Left lung (tissue), 10 donors: Measurements from ENCODE around the gene COL4A2. TPM values are rescaled to one million over a fixed set of nuclear protein-coding genes. Genes with fewer than 3 reads are reported as not detected.
"Not testable (repeated sequence)": the region's sequence is repeated elsewhere in the genome, so short reads cannot be mapped to it uniquely, and the experiment has no call there.

Experiments
- ATAC-seq: fragments of 200-7000 bp; cut with Tn5 transposase; one replicate; pipeline ENCODE4 v1.9.1; 2020; ENCODE audit warnings: moderate library complexity
- DNase-seq, 4 donors: peaks; one replicate each; pipeline ENCODE4 v3.0.0-alpha.2; 2013 to 2020
- H3K27ac ChIP-seq, 2 donors: fragments of 200-600 bp; sonication (generic) in 1 of 2; one replicate each; pipeline versions ENCODE4 v1.5.0 to v1.8.0; 2020 to 2021
- H3K27me3 ChIP-seq, 2 donors: fragments of 200-600 bp; sonication (generic) in 1 of 2; one replicate each; pipeline versions ENCODE4 v1.5.0 to v1.8.0; 2020 to 2021
- H3K36me3 ChIP-seq, 2 donors: fragments of 200-600 bp; sonication (generic) in 1 of 2; one replicate each; pipeline versions ENCODE4 v1.5.0 to v1.8.0; 2020 to 2021
- H3K4me1 ChIP-seq, 2 donors: fragments of 200-600 bp; one replicate each; pipeline ENCODE4 v1.8.0; 2021
- H3K4me3 ChIP-seq, 2 donors: fragments of 200-600 bp; sonication (generic) in 1 of 2; one replicate each; pipeline versions ENCODE4 v1.5.0 to v1.8.0; 2020 to 2021; ENCODE audit warnings: mild to moderate bottlenecking in 1 of 2
- H3K9me3 ChIP-seq, 2 donors: fragments of 200-600 bp; sonication (generic) in 1 of 2; one replicate each; pipeline versions ENCODE4 v1.5.0 to v1.8.0; 2020 to 2021
- intact Hi-C, 2 donors: fragments of 100-400 bp; cut with DNase I; formaldehyde crosslinking; loops; one replicate each; pipeline versions ENCODE4 v1.11.2 to v1.14.2; 2022
- polyA plus RNA-seq, 6 donors: library from polyadenylated mRNA; unstranded; fragments of 120-200 nt; gene quantifications; one replicate each; pipeline ENCODE4 v1.2.1, GENCODE V29; 2013; ENCODE audit not compliant: insufficient read length in 6 of 6
- total RNA-seq, 2 donors: library from RNA; stranded (reverse); fragmentation: NEBNext Ultra II Directional; extraction: Animal tissue kit (Norgen Biotek cat#: 25700); gene quantifications; one replicate each; pipeline ENCODE4 v1.2.1, GENCODE V29; 2021
- TF ChIP-seq, protein P1 (sequence below), 2 donors: fragments of 200-600 bp; sonication (generic) in 1 of 2; IDR thresholded peaks; one replicate each; pipeline versions ENCODE4 v1.5.0 to v1.8.0; 2021; ENCODE audit warnings: antibody characterized with exemption in 2 of 2
- donor health status: DM: no; HTN: yes; CAD: no.
- donor health status: DM: no; HTN: no; CAD: no.

COL4A2 gene
- total and polyA plus RNA-seq, 8 donors, result 307 to 638 (median 395) TPM

DNA sequence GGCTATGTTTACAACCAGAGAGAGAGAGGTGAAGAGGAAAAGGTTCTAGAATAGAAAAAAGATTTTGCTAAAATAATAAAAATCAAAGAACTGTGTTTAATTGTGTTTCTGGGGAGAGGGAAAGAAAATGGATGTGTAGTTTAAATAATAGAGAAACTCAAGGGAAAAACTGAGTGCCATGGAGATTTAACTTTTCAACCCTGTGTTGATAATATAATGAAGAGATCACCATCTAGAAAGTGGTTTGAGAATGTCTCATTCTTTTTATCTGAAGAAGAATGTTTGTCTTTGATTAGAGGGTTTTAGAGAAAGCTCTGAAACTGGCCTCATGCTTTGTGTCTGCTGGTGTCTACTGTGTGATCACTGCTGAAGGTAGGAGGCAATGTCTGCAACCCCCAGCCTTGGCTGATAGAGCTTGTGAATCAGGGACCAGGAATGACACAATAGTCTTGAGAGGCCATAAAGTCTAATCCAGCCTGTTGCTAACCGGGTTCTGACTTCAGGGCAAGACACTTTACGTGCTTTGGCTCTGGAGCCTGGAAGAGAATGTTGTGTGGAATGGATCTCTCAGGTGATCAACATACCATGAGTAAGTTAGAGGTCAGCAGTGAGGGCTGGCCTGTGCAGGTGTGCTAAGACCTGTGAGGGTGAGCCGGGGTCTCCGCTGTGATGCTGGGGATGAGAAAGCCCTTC lies 5.4 kb downstream of the COL4A2 start:
- H3K4me3 ChIP-seq, result peak overlapping the region in 1 of 2 donors; percentile 20
- TF ChIP-seq, protein P1, sequence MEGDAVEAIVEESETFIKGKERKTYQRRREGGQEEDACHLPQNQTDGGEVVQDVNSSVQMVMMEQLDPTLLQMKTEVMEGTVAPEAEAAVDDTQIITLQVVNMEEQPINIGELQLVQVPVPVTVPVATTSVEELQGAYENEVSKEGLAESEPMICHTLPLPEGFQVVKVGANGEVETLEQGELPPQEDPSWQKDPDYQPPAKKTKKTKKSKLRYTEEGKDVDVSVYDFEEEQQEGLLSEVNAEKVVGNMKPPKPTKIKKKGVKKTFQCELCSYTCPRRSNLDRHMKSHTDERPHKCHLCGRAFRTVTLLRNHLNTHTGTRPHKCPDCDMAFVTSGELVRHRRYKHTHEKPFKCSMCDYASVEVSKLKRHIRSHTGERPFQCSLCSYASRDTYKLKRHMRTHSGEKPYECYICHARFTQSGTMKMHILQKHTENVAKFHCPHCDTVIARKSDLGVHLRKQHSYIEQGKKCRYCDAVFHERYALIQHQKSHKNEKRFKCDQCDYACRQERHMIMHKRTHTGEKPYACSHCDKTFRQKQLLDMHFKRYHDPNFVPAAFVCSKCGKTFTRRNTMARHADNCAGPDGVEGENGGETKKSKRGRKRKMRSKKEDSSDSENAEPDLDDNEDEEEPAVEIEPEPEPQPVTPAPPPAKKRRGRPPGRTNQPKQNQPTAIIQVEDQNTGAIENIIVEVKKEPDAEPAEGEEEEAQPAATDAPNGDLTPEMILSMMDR (IDR thresholded peaks at IDR 0.05), result no peak
- peaks cover 7 to 49% of the 10 kb centered on the region in 2 donors for H3K27me3 ChIP-seq
- H3K9me3 ChIP-seq, result no peaks in the 10 kb centered on the region
- intact Hi-C loops, result no loop called here
- H3K36me3 ChIP-seq, result peaks cover 0 to 11% of the 10 kb centered on the region in 2 donors
- ATAC-seq (peak; percentile 47), DNase-seq (no peak)
- peaks cover 0 to 27% of the 10 kb centered on the region in 2 donors for H3K4me1 ChIP-seq
- peak overlapping the region; percentile 50 to 66 for H3K27ac ChIP-seq

GRCh38 chr13:110313261-110313660 lies 6.2 kb downstream of the COL4A2 start:
- intact Hi-C loops, DNase-seq, ATAC-seq, H3K9me3 ChIP-seq: not testable (repeated sequence)
- Histone ChIP-seq H3K27me3 (peaks cover 5 to 42% of the 10 kb centered on the region in 2 donors), H3K36me3 (peaks cover 0 to 11% of the 10 kb centered on the region in 2 donors), H3K4me3 (peak overlapping the region in 1 of 2 donors; percentile 20), H3K27ac (peak overlapping the region; percentile 50 to 66), H3K4me1 (peaks cover 0 to 27% of the 10 kb centered on the region in 2 donors)

DNA sequence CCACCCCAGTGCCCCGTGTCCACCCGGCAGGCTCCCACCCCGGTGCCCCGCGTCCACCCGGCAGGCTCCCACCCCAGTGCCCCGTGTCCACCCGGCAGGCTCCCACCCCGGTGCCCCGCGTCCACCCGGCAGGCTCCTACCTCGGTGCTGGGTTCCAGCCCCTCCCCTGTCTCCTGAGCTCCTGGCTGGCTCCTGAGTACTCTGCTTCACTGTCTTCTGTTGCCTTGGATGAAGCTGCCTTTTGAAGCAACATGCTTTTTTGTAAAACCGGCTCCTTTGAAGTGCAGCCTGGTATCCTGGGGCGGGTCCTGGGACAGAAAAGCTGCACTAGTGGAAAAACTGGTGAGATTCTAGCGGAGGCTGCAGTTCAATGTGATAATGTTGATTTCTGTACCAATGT lies 6.6 kb downstream of the COL4A2 start:
- H3K36me3 ChIP-seq, result peaks cover 0 to 11% of the 10 kb centered on the region in 2 donors
- intact Hi-C loops, H3K4me3 ChIP-seq, H3K9me3 ChIP-seq, DNase-seq, H3K27ac ChIP-seq, ATAC-seq: not testable (repeated sequence)
- peaks cover 0 to 27% of the 10 kb centered on the region in 2 donors for H3K4me1 ChIP-seq
- H3K27me3 ChIP-seq, result peaks cover 5 to 37% of the 10 kb centered on the region in 2 donors

- Histone ChIP-seq H3K36me3 (peaks cover 0 to 11% of the 10 kb centered on the region in 2 donors), H3K9me3 (no peaks in the 10 kb centered on the region), H3K4me3 (no peak overlapping the region), H3K27me3 (peaks cover 0 to 27% of the 10 kb centered on the region in 2 donors), H3K4me1 (peaks cover 0 to 34% of the 10 kb centered on the region in 2 donors), H3K27ac (peak overlapping the region in 1 of 2 donors; percentile 26)
- TF ChIP-seq, protein P1 (IDR thresholded peaks at IDR 0.05), result no peak
- DNase-seq (no peak), ATAC-seq (no peak)
- intact Hi-C loops, result no loop called here
Observed at GRCh38 chr13:110314516-110315245, 7.6 kb downstream of the COL4A2 start.

DNA sequence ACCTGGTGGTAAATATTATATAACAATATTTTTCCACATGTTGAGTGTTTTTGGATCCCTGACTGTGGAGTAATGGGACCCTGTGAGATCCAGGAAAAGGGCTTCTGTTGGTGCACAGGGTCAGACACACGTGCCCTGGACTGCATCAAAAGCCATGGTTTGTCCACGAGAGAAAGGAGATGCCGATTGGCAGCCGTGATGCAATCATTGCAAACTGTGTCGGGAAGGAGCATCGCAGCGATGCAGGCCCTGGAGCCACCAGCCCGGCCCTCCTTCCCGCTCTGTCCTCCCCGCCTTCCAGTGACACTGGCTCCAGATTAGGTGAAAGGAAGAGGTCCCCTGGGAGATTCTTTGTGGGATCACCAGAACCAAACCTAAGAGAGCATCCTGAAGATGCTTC lies 9.1 kb downstream of the COL4A2 start:
- DNase-seq (no peak), ATAC-seq (no peak)
- intact Hi-C loops, result no loop called here
- H3K4me1 ChIP-seq, result peaks cover 4 to 27% of the 10 kb centered on the region in 2 donors
- no peak overlapping the region for H3K27ac ChIP-seq
- peaks cover 0 to 6% of the 10 kb centered on the region in 2 donors for H3K36me3 ChIP-seq
- no peaks in the 10 kb centered on the region for H3K9me3 ChIP-seq
- TF ChIP-seq, protein P1 (IDR thresholded peaks at IDR 0.05), result no peak
- no peak overlapping the region for H3K4me3 ChIP-seq
- peaks cover 0 to 12% of the 10 kb centered on the region in 2 donors for H3K27me3 ChIP-seq

- DNase-seq, result no peak
- no peak overlapping the region for H3K4me3 ChIP-seq
- peaks cover 0 to 3% of the 10 kb centered on the region in 2 donors for H3K27me3 ChIP-seq
- TF ChIP-seq, protein P1 (IDR thresholded peaks at IDR 0.05), result no peak
- ATAC-seq, result no peak
- peaks cover 4 to 19% of the 10 kb centered on the region in 2 donors for H3K4me1 ChIP-seq
- intact Hi-C loops, result no loop called here
- peaks cover 0 to 6% of the 10 kb centered on the region in 2 donors for H3K36me3 ChIP-seq
- H3K9me3 ChIP-seq, result no peaks in the 10 kb centered on the region
- H3K27ac ChIP-seq, result no peak overlapping the region
Observed at GRCh38 chr13:110317093-110317492, 10.0 kb downstream of the COL4A2 start.
